ENCODE results near the gene PDE6G.

DNA sequence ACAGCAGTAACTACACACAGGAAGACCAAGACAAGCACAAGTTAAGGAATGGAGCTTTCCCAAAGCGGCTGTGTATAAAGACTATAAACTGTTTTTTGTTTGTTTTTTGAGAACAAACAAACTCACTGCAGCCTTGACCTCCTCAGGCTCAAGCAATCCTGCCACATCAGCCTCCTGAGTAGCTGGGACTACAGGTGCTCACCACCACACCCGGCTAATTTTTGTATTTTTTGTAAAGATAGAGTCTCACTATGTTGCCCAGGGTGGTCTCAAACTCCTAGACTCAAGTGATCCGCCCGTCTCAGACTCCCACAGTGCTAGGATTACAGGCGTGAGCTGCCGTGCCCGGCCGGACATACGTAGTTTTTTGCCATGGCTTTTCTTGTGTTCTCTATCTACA lies 4.1 kb upstream of the PDE6G start:
- no peak for TF ChIP-seq POLR2AphosphoS5 (IDR thresholded peaks at IDR 0.05; ENCODE audit: low read depth, low read length)
- no peak for TF ChIP-seq SIN3A (IDR thresholded peaks at IDR 0.05; ENCODE audit: borderline replicate concordance, insufficient read depth, low read length)
- TF ChIP-seq, protein P1, sequence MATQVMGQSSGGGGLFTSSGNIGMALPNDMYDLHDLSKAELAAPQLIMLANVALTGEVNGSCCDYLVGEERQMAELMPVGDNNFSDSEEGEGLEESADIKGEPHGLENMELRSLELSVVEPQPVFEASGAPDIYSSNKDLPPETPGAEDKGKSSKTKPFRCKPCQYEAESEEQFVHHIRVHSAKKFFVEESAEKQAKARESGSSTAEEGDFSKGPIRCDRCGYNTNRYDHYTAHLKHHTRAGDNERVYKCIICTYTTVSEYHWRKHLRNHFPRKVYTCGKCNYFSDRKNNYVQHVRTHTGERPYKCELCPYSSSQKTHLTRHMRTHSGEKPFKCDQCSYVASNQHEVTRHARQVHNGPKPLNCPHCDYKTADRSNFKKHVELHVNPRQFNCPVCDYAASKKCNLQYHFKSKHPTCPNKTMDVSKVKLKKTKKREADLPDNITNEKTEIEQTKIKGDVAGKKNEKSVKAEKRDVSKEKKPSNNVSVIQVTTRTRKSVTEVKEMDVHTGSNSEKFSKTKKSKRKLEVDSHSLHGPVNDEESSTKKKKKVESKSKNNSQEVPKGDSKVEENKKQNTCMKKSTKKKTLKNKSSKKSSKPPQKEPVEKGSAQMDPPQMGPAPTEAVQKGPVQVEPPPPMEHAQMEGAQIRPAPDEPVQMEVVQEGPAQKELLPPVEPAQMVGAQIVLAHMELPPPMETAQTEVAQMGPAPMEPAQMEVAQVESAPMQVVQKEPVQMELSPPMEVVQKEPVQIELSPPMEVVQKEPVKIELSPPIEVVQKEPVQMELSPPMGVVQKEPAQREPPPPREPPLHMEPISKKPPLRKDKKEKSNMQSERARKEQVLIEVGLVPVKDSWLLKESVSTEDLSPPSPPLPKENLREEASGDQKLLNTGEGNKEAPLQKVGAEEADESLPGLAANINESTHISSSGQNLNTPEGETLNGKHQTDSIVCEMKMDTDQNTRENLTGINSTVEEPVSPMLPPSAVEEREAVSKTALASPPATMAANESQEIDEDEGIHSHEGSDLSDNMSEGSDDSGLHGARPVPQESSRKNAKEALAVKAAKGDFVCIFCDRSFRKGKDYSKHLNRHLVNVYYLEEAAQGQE (IDR thresholded peaks at IDR 0.05; ENCODE audit: insufficient read depth in 1 of 2, low read depth in 2 of 2, low read length in 2 of 2) = no peak

Data from PFSK-1 (cell line).